DMS153 (cell line): ENCODE data around the gene CEACAM19.
"Not testable (repeated sequence)": the region's sequence is repeated elsewhere in the genome, so short reads cannot be mapped to it uniquely, and the experiment has no call there.

Experiments
- DNase-seq: peaks from one replicate; lab custom pipeline; 2025; lab: John Stamatoyannopoulos, UW

CEACAM19 gene

GRCh38 chr19:44701228-44701627, 29.9 kb downstream of the CEACAM19 start:
- no peak for DNase-seq

GRCh38 chr19:44702551-44703176, 31.4 kb downstream of the CEACAM19 start:
- no peak for DNase-seq

- DNase-seq: no peak
Measured at GRCh38 chr19:44703336-44704078, 32.2 kb downstream of the CEACAM19 start.

GRCh38 chr19:44704982-44705381, 33.7 kb downstream of the CEACAM19 start:
- DNase-seq: no peak

- no peak for DNase-seq
Measured at GRCh38 chr19:44705502-44706010, 34.3 kb downstream of the CEACAM19 start.

GRCh38 chr19:44706506-44707236, 35.4 kb downstream of the CEACAM19 start:
- DNase-seq: no peak

- DNase-seq: no peak
Measured at GRCh38 chr19:44707794-44708193, 36.5 kb downstream of the CEACAM19 start.

GRCh38 chr19:44708940-44709339, 37.7 kb downstream of the CEACAM19 start:
- DNase-seq: no peak

- DNase-seq: not testable (repeated sequence)
Measured at GRCh38 chr19:44709434-44710266, 38.4 kb downstream of the CEACAM19 start.

- DNase-seq: no peak
Measured at GRCh38 chr19:44710483-44710882, 39.2 kb downstream of the CEACAM19 start.

- DNase-seq: no peak
Measured at GRCh38 chr19:44712864-44713515, 41.7 kb downstream of the CEACAM19 start.

- no peak for DNase-seq
Measured at GRCh38 chr19:44714597-44715169, 43.4 kb downstream of the CEACAM19 start.

GRCh38 chr19:44717603-44718002, 46.3 kb downstream of the CEACAM19 start:
- DNase-seq: no peak

- peak; percentile 69 for DNase-seq
Measured at GRCh38 chr19:44718441-44719261, 47.4 kb downstream of the CEACAM19 start.

- no peak for DNase-seq
Measured at GRCh38 chr19:44719262-44719701, 48.0 kb downstream of the CEACAM19 start.

- not testable (repeated sequence) for DNase-seq
Measured at GRCh38 chr19:44720396-44720795, 49.1 kb downstream of the CEACAM19 start.

GRCh38 chr19:44720945-44721344, 49.7 kb downstream of the CEACAM19 start:
- no peak for DNase-seq

GRCh38 chr19:44721369-44721768, 50.1 kb downstream of the CEACAM19 start:
- not testable (repeated sequence) for DNase-seq

GRCh38 chr19:44722131-44723121, 51.1 kb downstream of the CEACAM19 start:
- DNase-seq: no peak
